Activated naive CD4-positive, alpha-beta T cell treated with Interleukin-2 at 50 U/mL for 16 hours (primary cell): Measurements from ENCODE around the gene LZTFL1.

Experiments used
- DNase-seq: peaks from one replicate; pipeline ENCODE4 v3.0.0-alpha.2; 2020

The LZTFL1 gene

GRCh38 chr3:45807133-45807532 is 34.8 kb downstream of the LZTFL1 start:
- no peak for DNase-seq

GRCh38 chr3:45806072-45806471 is 35.8 kb downstream of the LZTFL1 start:
- DNase-seq, result no peak

GRCh38 chr3:45803252-45803935 is 38.5 kb downstream of the LZTFL1 start:
- no peak for DNase-seq

GRCh38 chr3:45802146-45802545 is 39.8 kb downstream of the LZTFL1 start:
- DNase-seq, result no peak

- DNase-seq, result no peak
These were observed 41.3 kb downstream of the LZTFL1 start for GRCh38 chr3:45800611-45801010.

GRCh38 chr3:45799586-45799985 is 42.3 kb downstream of the LZTFL1 start:
- DNase-seq, result no peak

- no peak for DNase-seq
These were observed 43.9 kb downstream of the LZTFL1 start for GRCh38 chr3:45798034-45798433.

GRCh38 chr3:45796902-45797637 is 44.8 kb downstream of the LZTFL1 start:
- DNase-seq, result no peak

- peak; percentile 12 for DNase-seq
These were observed 45.8 kb downstream of the LZTFL1 start, which contains the start of gene SLC6A20 for GRCh38 chr3:45795882-45796765. TSS of gene SLC6A20 (minus strand) at chr3:45796536. CDS start at chr3:45796419, 117 bp downstream.

GRCh38 chr3:45795509-45795881 is 46.4 kb downstream of the LZTFL1 start:
- DNase-seq, result no peak

GRCh38 chr3:45794660-45795059 is 47.3 kb downstream of the LZTFL1 start:
- DNase-seq, result no peak

GRCh38 chr3:45794177-45794560 is 47.8 kb downstream of the LZTFL1 start:
- no peak for DNase-seq

GRCh38 chr3:45793482-45794176 is 48.3 kb downstream of the LZTFL1 start:
- DNase-seq, result no peak

- DNase-seq, result no peak
These were observed 49.3 kb downstream of the LZTFL1 start for GRCh38 chr3:45792516-45793172.

- no peak for DNase-seq
These were observed 49.9 kb downstream of the LZTFL1 start for GRCh38 chr3:45792036-45792435.

- no peak for DNase-seq
These were observed 51.3 kb downstream of the LZTFL1 start for GRCh38 chr3:45790596-45790995.

GRCh38 chr3:45789235-45789812 is 52.6 kb downstream of the LZTFL1 start:
- no peak for DNase-seq

GRCh38 chr3:45787551-45787950 is 54.4 kb downstream of the LZTFL1 start:
- no peak for DNase-seq

GRCh38 chr3:45786801-45787495 is 55.0 kb downstream of the LZTFL1 start:
- no peak for DNase-seq

- no peak for DNase-seq
These were observed 56.2 kb downstream of the LZTFL1 start for GRCh38 chr3:45785605-45786150.

- no peak for DNase-seq
These were observed 58.3 kb downstream of the LZTFL1 start for GRCh38 chr3:45783667-45784066.
